Measurements from ENCODE around the gene LMOD1. TPM values are rescaled to one million over a fixed set of nuclear protein-coding genes. Genes with fewer than 3 reads are reported as not detected.

The LMOD1 gene
- total and polyA plus RNA-seq, 2 donors (not counting 1 experiment from before 2014, with no cell fraction given): 36.3 to 74.9 TPM

DNA sequence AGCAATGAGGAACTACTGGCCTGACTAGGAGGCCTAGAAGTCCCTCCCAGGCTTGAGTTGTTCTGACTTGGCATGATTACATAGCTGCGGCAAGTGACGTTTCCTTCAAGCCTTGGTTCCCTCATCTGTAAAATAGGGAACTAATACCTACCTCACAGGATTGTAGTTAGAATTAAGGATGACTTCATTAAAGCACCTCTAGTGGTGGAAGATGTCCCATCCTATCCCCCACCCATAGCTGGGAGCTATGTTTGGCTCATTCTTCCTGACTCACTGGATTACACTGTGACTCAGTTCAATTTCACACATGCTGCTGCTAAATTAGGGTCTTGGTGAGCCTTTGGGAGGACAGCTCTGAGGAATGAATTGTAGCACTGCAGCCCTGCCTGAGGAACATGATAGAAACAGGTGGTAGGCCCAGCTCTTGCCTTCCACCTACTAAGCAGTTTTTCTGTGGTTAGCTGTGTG lies 63.6 kb downstream of the LMOD1 start:
- H3K4me3 ChIP-seq (replicated peaks in 1 of 4; ENCODE audit: control extremely low read depth in 1 of 4, insufficient read depth in 1 of 4, low read depth in 3 of 4, low read length in 4 of 4): no peak overlapping the region
- no peaks in the 10 kb centered on the region for H3K27me3 ChIP-seq (ENCODE audit: control insufficient read depth, insufficient read depth, low read length)
- TF ChIP-seq, protein P1, sequence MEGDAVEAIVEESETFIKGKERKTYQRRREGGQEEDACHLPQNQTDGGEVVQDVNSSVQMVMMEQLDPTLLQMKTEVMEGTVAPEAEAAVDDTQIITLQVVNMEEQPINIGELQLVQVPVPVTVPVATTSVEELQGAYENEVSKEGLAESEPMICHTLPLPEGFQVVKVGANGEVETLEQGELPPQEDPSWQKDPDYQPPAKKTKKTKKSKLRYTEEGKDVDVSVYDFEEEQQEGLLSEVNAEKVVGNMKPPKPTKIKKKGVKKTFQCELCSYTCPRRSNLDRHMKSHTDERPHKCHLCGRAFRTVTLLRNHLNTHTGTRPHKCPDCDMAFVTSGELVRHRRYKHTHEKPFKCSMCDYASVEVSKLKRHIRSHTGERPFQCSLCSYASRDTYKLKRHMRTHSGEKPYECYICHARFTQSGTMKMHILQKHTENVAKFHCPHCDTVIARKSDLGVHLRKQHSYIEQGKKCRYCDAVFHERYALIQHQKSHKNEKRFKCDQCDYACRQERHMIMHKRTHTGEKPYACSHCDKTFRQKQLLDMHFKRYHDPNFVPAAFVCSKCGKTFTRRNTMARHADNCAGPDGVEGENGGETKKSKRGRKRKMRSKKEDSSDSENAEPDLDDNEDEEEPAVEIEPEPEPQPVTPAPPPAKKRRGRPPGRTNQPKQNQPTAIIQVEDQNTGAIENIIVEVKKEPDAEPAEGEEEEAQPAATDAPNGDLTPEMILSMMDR (conservative IDR thresholded peaks at IDR 0.05 in 1 of 2, IDR thresholded peaks at IDR 0.05 in 1 of 2; ENCODE audit: low read depth in 1 of 2, low read length in 2 of 2): no peak
- TF ChIP-seq EZH2 (IDR thresholded peaks at IDR 0.05; ENCODE audit: low read length, missing control alignments): no peak
- H2AFZ ChIP-seq (ENCODE audit: low read length): no peak overlapping the region
- no peaks in the 10 kb centered on the region for H3K79me2 ChIP-seq (ENCODE audit: control insufficient read depth, insufficient read depth, low read length)
- no peak overlapping the region for H3K4me2 ChIP-seq (ENCODE audit: extremely low read depth, insufficient read depth, low read length)
- peak; percentile 72 to 87 for DNase-seq (ENCODE audit: low read depth in 2 of 2)
- no peak overlapping the region for H3K27ac ChIP-seq (ENCODE audit: insufficient read depth, low read length)
- H3K36me3 ChIP-seq (ENCODE audit: control insufficient read depth, insufficient read depth, low read length): no peaks in the 10 kb centered on the region
- no peaks in the 10 kb centered on the region for H3K9me3 ChIP-seq (ENCODE audit: control insufficient read depth, insufficient read depth, low read depth, low read length)
- no peaks in the 10 kb centered on the region for H4K20me1 ChIP-seq (ENCODE audit: control insufficient read depth, extremely low read depth, insufficient read depth, low read length)
- no peak overlapping the region for H3K9ac ChIP-seq (ENCODE audit: insufficient read depth, low read length)
- H3K4me1 ChIP-seq (ENCODE audit: control insufficient read depth, extremely low read depth, insufficient read depth, low read length): peaks cover 28% of the 10 kb centered on the region

DNA sequence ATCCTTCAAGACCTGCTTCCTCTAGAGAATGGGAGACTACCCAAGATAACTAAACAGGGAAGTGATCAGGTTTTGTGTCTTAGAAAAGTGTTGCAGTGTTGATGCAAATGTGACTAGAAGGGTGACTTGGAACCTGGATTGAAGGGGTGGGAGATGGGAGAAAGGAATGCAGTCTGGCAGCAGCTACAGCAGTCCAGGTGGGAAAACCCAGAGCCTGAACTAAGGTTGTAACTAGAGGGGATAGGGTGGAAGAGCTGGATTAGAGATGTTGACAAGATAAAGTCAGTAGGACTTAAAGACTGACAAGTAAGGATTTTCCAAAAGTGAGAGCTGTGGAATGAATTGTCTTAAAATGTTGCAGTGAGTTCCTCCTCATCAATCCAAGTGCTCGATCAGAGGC lies 64.7 kb downstream of the LMOD1 start:
- no peak for TF ChIP-seq EZH2 (IDR thresholded peaks at IDR 0.05; ENCODE audit: low read length, missing control alignments)
- TF ChIP-seq, protein P1 (conservative IDR thresholded peaks at IDR 0.05 in 1 of 2, IDR thresholded peaks at IDR 0.05 in 1 of 2; ENCODE audit: low read depth in 1 of 2, low read length in 2 of 2): no peak
- DNase-seq (ENCODE audit: low read depth in 2 of 2): no peak
- peaks cover 28% of the 10 kb centered on the region for H3K4me1 ChIP-seq (ENCODE audit: control insufficient read depth, extremely low read depth, insufficient read depth, low read length)
- H3K27me3 ChIP-seq (ENCODE audit: control insufficient read depth, insufficient read depth, low read length): no peaks in the 10 kb centered on the region
- no peaks in the 10 kb centered on the region for H4K20me1 ChIP-seq (ENCODE audit: control insufficient read depth, extremely low read depth, insufficient read depth, low read length)
- H3K4me3 ChIP-seq (replicated peaks in 1 of 4; ENCODE audit: control extremely low read depth in 1 of 4, insufficient read depth in 1 of 4, low read depth in 3 of 4, low read length in 4 of 4): no peak overlapping the region
- no peaks in the 10 kb centered on the region for H3K36me3 ChIP-seq (ENCODE audit: control insufficient read depth, insufficient read depth, low read length)
- H3K27ac ChIP-seq (ENCODE audit: insufficient read depth, low read length): no peak overlapping the region
- no peak overlapping the region for H3K9ac ChIP-seq (ENCODE audit: insufficient read depth, low read length)
- H3K4me2 ChIP-seq (ENCODE audit: extremely low read depth, insufficient read depth, low read length): no peak overlapping the region
- no peaks in the 10 kb centered on the region for H3K79me2 ChIP-seq (ENCODE audit: control insufficient read depth, insufficient read depth, low read length)
- no peaks in the 10 kb centered on the region for H3K9me3 ChIP-seq (ENCODE audit: control insufficient read depth, insufficient read depth, low read depth, low read length)
- H2AFZ ChIP-seq (ENCODE audit: low read length): no peak overlapping the region

DNA sequence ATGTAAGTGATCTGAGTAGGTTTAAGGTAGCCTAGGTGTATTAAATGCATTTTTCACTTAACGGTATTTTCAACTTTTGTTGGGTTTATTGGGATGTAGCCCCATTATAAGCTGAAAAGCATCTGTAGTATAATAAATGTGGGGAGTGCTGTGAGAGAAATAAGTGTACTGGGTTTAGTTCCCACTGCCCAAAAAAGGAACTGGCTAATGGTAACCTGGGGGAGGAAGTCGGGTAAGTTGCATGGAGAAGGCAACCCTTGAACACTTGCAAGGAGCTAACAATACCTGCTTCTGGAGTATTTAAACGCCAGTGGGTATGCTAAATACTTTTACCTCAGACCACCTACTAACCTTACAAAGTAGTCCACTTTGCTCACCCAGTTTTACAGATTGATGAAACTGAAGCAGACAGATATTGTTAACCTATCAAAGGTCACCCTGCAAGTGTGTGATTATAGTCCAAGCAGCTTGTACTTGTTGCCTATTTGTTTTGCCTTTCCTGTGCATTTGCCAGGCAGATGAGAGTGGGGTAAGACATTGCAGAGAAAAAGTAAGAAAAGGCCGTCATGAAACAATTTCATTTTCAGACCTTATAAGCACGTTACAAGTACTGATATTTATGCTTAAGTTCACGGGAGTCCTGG lies 65.3 kb downstream of the LMOD1 start:
- no peak overlapping the region for H3K27ac ChIP-seq (ENCODE audit: insufficient read depth, low read length)

More for the DNA sequence above, 65.3 kb downstream of the LMOD1 start:
- H3K4me1 ChIP-seq (ENCODE audit: control insufficient read depth, extremely low read depth, insufficient read depth, low read length): peaks cover 28% of the 10 kb centered on the region
- no peaks in the 10 kb centered on the region for H3K9me3 ChIP-seq (ENCODE audit: control insufficient read depth, insufficient read depth, low read depth, low read length)
- TF ChIP-seq, protein P1 (conservative IDR thresholded peaks at IDR 0.05 in 1 of 2, IDR thresholded peaks at IDR 0.05 in 1 of 2; ENCODE audit: low read depth in 1 of 2, low read length in 2 of 2): no peak
- TF ChIP-seq EZH2 (IDR thresholded peaks at IDR 0.05; ENCODE audit: low read length, missing control alignments): no peak
- no peaks in the 10 kb centered on the region for H4K20me1 ChIP-seq (ENCODE audit: control insufficient read depth, extremely low read depth, insufficient read depth, low read length)
- no peaks in the 10 kb centered on the region for H3K79me2 ChIP-seq (ENCODE audit: control insufficient read depth, insufficient read depth, low read length)
- peaks cover 3% of the 10 kb centered on the region for H3K36me3 ChIP-seq (ENCODE audit: control insufficient read depth, insufficient read depth, low read length)
- no peak overlapping the region for H3K4me2 ChIP-seq (ENCODE audit: extremely low read depth, insufficient read depth, low read length)
- DNase-seq (ENCODE audit: low read depth in 2 of 2): no peak
- H3K9ac ChIP-seq (ENCODE audit: insufficient read depth, low read length): no peak overlapping the region
- no peaks in the 10 kb centered on the region for H3K27me3 ChIP-seq (ENCODE audit: control insufficient read depth, insufficient read depth, low read length)
- no peak overlapping the region for H3K4me3 ChIP-seq (replicated peaks in 1 of 4; ENCODE audit: control extremely low read depth in 1 of 4, insufficient read depth in 1 of 4, low read depth in 3 of 4, low read length in 4 of 4)
- H2AFZ ChIP-seq (ENCODE audit: low read length): no peak overlapping the region

All from fibroblast of lung (primary cell).